ENCODE data around the gene RBP7.
"Not testable (repeated sequence)": the region's sequence is repeated elsewhere in the genome, so short reads cannot be mapped to it uniquely, and the experiment has no call there.

Gene RBP7

DNA sequence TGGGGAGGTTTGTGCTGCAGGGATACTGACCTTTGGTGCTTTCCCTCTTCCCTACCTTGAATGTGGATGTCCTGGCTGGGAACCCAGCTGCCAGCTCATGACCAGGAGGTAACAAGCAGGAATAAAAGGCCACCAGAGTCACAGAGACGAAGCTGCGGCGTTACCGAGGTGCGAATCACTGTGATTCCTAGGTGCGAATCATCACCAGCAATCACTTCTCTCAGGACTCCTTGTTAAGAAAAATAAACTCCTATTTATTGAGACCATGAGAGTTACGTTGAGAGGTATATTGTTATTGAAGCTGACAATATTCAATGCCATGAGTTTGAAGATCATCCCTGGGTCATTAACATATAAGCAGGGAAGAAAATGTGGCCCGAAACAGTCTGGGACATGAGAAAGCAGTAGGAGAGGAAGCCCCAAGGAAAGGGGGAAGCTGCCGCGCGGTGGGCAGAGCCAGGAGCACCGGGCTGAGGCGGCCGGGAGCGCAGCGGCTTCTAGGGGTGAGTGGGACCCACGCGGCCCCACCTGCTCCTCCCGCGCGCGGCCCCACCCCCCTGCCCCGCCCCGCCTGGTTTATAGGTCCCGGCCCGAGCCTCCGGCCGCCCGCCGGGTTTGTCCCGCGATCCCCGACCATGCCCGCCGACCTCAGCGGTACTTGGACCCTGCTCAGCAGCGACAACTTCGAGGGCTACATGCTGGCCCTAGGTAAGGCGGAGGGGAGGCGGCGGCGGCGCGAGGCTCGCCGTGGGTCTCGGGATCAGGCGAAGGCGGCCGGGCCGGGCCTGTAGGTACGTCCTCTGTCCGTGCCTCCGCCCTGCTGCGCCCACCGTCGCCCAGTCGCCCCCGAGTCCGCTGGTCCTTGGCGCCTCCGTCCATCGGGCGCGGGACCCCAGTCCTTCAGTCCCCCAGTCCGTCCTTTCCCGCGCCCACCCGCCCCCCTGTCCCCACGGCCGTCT is at the start of gene RBP7:
TSS of gene RBP7 (plus strand) at position 605 of the 959 bp plus-strand sequence. CDS start at position 636, 31 bp downstream.
- no peak for DNase-seq

GRCh38 chr1:9957726-9958125 is 39.3 kb upstream of the RBP7 start:
- no peak for DNase-seq

- no peak for DNase-seq
These were observed 37.0 kb upstream of the RBP7 start for GRCh38 chr1:9960011-9960410.

DNA sequence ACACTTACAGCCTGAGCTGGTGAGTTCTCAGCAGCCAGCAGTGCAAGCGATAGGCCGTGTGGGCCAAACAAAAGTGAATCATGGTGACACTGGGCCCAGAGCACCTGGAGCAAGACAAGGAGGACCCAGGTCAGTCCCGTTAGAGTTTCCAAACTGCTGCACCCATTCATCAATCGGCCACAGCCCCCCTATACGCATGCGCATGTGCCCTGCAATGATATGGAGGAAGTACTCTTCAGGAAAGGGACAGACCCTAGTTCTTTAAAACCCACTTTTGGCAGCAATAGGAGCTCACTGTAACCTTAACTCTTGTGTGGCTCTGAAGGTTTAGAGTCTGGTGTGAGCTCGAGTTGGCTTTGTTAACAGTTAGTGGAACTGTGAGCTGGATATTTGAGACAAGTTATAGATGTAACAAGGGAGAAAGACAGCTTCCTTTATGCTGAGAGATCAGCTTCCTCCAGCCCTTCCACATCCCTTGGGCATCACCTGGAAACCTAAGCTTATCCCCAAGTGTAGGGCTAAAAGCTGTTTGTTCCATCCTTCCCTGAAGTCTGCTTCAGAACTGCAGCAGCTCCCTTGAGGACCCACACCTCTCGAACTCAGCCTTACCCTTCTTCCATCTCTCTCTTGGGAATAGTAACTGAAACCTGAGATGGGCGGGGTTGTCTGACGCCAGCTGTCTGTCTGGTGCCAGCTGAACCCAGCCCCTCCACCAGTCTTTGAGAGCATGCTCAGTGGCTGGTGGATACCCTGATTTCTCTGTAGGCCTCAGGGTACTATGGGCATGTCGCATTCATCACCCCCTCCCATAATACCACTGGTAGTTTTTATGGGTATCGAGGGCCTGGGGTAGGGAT is 36.1 kb upstream of the RBP7 start:
- no peak for DNase-seq

DNA sequence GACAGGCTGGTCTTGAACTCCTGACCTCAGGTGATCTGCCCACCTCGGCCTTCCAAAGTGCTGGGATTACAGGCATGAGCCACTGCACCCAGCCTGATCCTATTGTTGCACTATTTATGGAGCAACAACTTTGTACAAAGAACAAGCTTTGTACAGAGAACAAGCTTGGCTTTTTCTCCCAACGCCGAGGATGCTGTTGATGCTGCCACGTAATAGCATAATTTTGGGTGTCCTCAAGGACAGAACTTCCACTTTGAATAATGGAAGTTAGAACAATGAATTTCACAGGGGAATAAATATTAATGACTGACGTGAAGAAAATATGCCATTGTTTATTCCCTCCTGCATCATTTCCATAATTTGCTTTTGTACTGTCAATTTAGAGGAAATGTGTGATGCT is 12.8 kb upstream of the RBP7 start:
- DNase-seq, result no peak

- DNase-seq, result no peak
These were observed 12.0 kb upstream of the RBP7 start for GRCh38 chr1:9985001-9985400.

- DNase-seq, result no peak
These were observed 7.3 kb upstream of the RBP7 start for GRCh38 chr1:9989773-9990172.

DNA sequence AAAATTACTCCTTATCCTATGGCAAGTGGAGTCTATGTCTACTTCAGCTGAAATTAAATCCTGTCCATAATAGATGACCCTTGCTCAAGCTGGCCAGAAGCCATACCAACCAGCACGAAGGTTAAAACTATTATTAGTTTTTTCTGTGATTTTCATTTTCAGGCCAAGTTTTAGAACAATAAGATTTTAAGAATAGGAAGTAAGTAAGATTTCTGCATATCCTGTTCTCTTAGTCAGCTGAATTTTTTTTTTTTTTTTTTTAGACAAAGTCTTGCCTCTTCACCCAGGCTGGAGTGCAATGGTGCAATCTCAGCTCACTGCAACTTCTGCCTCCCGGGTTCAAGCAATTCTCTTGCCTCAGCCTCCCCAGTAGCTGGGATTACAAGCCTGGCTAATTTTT is 6.1 kb upstream of the RBP7 start:
- DNase-seq, result no peak

- DNase-seq, result no peak
These were observed 4.1 kb upstream of the RBP7 start for GRCh38 chr1:9992910-9993309.

DNA sequence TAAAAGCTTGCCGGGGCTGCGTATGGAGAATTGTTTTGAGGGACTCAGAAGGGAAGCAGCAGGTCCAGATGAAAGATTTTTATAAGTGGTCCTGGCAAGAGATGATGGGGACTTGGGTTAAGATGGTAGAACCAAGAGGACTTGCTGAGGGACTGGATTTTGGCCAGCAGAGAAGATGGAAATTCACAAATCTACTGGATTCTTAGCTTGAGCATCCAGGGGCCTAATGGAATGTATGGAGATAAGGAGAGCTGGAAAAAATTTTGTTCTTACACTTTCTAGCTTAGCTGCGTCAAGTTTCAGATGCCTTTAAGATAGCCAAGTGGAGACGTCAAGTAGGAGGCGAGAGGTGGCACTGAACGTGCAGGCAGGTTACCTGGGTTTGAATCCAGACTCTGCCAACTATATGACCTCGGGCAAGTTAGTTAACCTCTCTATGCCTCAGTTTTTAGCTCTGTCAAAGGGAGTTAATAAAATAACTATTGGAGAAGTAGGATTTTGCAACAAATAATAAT is 3.4 kb upstream of the RBP7 start:
- no peak for DNase-seq

- no peak for DNase-seq
These were observed 4.1 kb downstream of the RBP7 start for GRCh38 chr1:10001016-10001665.

DNA sequence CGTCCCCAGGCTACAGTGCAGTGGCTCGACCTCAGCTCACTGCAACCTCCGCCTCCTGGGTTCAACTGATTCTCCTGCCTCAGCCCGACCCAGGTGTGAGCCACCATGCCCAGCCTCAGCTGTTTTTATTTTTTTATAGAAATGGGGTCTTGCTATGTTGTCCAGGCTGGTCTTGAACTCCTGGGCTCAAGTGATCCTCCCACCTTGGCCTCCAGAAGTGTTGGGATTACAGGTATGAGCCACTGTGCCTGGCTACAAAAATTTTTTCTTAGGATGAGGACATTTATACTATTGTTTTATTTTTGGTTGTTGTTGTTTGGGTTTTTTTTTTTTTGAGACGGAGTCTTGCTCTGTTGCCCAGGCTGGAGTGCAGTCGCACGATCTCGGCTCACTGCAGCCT is 8.2 kb downstream of the RBP7 start:
- DNase-seq, result not testable (repeated sequence)

DNA sequence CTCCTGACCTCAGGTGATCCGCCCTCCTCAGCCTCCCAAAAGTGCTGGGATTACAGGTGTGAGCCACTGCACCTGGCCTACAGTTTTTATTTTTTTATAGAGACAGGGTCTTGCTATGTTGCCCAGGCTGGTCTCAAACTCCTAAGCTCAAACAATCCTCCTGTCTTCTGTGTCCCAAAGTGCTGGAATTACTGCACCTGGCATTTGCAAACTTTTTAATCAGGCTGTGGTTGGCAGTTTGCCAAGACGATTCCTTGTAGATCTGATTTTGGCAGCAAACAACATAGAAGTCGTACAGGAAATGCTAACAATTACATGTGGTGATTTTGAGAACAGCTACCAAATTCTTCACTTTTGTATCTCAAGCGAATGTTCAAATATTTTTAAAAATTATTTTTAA is 10.1 kb downstream of the RBP7 start:
- no peak for DNase-seq

- no peak for DNase-seq
These were observed 17.0 kb downstream of the RBP7 start for GRCh38 chr1:10014016-10014415.

DNA sequence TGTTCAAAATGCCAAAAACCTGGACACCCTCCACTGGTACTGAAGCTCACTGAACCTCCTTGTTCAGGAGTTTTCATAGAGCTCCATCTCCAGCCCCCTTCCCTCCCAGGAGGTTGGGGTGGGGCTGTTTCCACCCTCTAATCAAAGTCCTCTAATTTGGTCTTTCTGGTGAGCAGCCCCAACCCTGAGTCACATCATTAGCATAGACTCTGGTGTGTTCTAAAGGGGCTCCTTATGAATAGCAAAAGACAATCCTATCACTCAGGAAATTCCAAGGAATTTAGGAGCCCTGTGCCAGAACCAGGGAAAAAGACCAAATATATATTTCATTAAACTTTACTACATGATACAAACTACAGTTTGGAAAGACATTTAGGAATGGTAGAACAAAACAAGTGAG is 22.5 kb downstream of the RBP7 start:
- no peak for DNase-seq

DNA sequence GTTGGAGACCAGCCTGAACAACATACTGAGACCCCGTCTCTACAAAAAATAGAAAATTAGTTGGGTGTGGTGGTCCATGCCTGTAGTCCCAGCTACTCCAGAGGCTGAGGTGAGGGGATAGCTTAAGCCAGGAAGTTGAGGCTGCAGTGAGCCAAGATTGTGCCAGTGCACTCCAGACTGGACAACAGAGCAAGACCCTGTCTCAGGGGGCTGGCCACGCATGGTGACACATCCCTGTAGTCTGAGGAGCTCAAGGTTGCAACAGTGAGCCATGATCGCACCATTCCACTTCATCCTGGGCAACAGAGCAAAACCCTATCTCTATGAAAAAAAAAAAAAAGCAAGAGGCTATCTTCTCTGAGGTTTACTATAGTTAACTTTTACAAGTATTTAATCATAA is 23.1 kb downstream of the RBP7 start:
- DNase-seq, result no peak

DNA sequence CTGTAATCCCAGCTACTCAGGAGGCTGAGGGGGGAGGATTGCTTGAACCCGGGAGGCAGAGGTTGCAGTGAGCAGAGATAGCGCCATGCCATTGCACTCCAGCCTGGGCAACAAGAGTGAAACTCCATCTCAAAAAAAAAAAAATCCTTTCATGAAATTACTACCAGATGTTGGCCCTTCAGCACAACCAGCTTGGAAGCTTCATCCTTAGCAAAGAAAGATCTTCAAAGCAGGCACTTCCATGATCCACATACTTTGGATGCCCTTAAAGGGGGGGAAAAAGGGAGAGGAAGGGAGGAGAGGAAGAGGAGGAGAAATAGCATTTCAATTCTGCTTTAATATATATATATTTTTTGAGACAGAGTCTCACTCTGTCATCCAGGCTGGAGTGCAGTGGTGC is 23.6 kb downstream of the RBP7 start:
- not testable (repeated sequence) for DNase-seq

- not testable (repeated sequence) for DNase-seq
These were observed 25.0 kb downstream of the RBP7 start for GRCh38 chr1:10021992-10022391.

DNA sequence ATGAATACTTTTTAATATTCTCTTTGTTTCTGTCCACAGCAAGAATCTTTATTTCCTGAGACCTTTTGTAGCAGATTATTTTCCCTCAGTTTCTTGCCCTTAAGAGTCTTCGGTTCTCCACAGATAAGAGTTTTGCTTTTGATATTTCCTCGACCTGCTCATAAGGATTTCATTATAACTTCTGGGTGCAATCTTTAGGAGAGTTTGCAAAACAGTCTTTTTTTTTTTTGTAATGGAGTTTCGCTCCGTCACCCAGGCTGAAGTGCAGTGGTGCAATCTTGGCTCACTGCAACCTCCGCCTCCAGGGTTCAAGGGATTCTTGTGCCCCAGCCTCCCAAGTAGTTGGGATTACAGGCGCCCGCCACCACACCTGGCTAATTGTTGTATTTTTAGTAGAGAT is 25.6 kb downstream of the RBP7 start:
- no peak for DNase-seq

DNA sequence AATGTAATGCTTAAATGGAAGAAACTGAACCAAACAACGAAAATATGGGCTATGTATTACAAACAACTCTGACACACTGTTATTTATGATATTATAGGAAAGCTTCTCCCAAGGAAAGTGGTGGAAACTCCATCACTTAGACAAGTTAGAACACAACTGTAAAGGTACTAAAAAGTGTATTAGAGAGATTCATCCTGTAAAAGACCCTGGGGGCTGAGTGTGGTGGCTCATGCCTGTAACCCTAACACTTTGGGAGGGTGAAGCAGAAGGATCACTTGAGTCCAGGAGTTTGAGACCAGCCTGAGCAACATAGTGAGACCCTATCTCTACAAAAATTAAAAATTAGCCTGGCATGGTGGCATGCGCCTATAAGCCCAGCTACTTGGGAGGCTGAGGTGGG is 28.3 kb downstream of the RBP7 start:
- DNase-seq, result no peak

DNA sequence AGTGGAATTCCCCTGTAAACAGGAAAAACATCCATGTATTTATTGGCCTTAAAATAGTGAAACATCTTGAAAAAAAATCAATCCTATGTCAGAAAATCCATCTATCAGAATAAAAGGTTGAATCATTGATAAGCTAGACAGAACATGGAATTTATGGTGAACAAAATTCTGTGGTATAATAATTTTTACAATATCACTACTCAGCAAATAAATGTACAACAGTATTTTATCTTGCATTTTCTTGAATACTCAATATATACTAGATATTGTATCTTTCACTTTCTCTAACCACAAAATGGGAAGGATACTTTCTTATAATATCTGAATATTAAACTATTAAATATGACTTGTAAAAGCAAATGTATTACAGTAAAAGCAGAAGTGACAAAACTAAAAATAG is 30.0 kb downstream of the RBP7 start:
- no peak for DNase-seq

DNA sequence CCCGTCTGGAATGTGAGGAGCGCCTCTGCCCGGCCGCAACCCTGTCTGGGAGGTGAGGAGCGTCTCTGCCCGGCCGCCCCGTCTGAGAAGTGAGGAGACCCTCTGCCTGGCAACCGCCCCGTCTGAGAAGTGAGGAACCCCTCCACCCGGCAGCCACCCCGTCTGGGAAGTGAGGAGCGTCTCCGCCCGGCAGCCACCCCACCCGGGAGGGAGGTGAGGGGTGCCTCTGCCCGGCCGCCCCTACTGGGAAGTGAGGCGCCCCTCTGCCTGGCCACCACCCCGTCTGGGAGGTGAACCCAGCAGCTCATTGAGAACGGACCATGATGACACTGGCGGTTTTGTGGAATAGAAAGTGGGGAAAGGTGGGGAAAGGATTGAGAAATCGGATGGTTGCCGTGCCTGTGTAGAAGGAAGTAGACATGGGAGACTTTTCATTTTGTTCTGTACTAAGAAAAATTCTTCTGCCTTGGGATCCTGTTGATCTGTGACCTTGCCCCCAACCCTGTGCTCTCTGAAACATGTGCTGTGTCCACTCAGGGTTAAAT is 32.0 kb downstream of the RBP7 start:
- DNase-seq, result not testable (repeated sequence)

DNA sequence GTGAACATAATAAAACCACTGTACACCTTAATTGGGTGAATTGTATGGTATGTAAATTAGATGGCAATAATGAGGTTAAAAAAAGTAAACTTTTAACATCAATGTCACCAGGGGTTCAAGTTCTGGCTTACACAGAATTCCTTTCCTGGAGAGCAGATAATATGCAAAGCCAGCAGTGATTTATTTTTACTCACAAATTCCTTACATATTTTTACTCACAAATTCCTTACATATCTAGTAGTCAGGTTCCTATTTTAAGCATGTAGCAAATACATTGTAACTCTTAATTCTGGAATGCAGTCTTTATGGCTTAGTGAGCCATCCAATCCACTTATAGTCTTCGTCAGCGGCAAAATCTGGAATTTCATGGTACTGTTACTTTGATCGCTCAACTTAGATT is 34.4 kb downstream of the RBP7 start:
- no peak for DNase-seq

Measured in NCI-H1048 (cell line).